GM12878 (cell line): ENCODE data around the gene ARAP1. TPM values are rescaled to one million over a fixed set of nuclear protein-coding genes. Genes with fewer than 3 reads are reported as not detected.

ENCODE experiments used
- ATAC-seq: fragments of 200-7000 bp; cut with Tn5 transposase; 3 replicates; pipeline ENCODE4 v1.9.1; 2020; ENCODE audit warnings: mild to moderate bottlenecking, moderate library complexity
- BruUV-seq: library from RNA; stranded (reverse); fragments of 400-500 nt; replicated peaks from 2 replicates; lab custom pipeline; 2021; lab: Mats Ljungman, UMichigan
- CTCF ChIA-PET: fragments of 300-600 bp; sonication (Branson Sonifier 250); formaldehyde crosslinking; extraction: SDS; loops from one replicate; lab custom pipeline; 2021; ENCODE audit warnings: inconsistent platforms; lab: Yijun Ruan, JAX
- POLR2A ChIA-PET: fragments of 350-600 bp; formaldehyde crosslinking; extraction: SDS; loops from one replicate; lab custom pipeline; 2021; ENCODE audit warnings: inconsistent platforms; lab: Charles Lee
- RAD21 ChIA-PET: fragments of 300-600 bp; sonication (Branson Sonifier 250); formaldehyde crosslinking; loops from one replicate; lab custom pipeline; 2023; ENCODE audit warnings: antibody characterized with exemption; ENCODE audit not compliant: unreplicated experiment; lab: Charles Lee
- SMC1A ChIA-PET: fragments of 300-600 bp; sonication (Branson Sonifier 250); formaldehyde crosslinking; loops from one replicate; lab custom pipeline; 2023; ENCODE audit not compliant: unreplicated experiment, uncharacterized antibody; lab: Charles Lee
- DNase-seq: peaks from one replicate; pipeline ENCODE4 v3.0.0-alpha.2; 2011; ENCODE audit warnings: low read depth, low spot score
- FAIRE-seq: peaks from 3 replicates; lab custom pipeline; 2011; peaks lifted over from hg19 to GRCh38; lab: Jason Lieb, UNC
- H2AFZ ChIP-seq: 2 replicates; pipeline ENCODE4 v1.6.0; 2011; ENCODE audit warnings: low read depth, low read length, control low read depth; ENCODE audit not compliant: control insufficient read depth
- H3K27ac ChIP-seq: 2 replicates; pipeline ENCODE4 v1.5.1; 2011; ENCODE audit warnings: control low read depth; ENCODE audit not compliant: control insufficient read depth, insufficient read depth
- H3K27me3 ChIP-seq, 2 experiments: replicated peaks in 1 of 2; 2 replicates each; pipeline versions ENCODE4 v1.6.0 to v1.6.1; 2011; ENCODE audit warnings: low read length in 1 of 2; ENCODE audit not compliant: control insufficient read depth in 2 of 2, insufficient read depth in 2 of 2
- H3K36me3 ChIP-seq, 2 experiments: 2 replicates each; pipeline ENCODE4 v1.5.1; 2011; ENCODE audit warnings: low read length in 1 of 2; ENCODE audit not compliant: control insufficient read depth in 2 of 2, insufficient read depth in 2 of 2
- H3K4me1 ChIP-seq: 2 replicates; pipeline ENCODE4 v1.6.1; 2011; ENCODE audit warnings: mild to moderate bottlenecking, low read length, moderate library complexity, mixed read lengths; ENCODE audit not compliant: control insufficient read depth, insufficient read depth
- H3K4me2 ChIP-seq: 2 replicates; pipeline ENCODE4 v1.6.0; 2011; ENCODE audit warnings: control low read depth; ENCODE audit not compliant: control insufficient read depth, insufficient read depth
- H3K4me3 ChIP-seq: fragments of 200-600 bp; sonication (generic); 2 replicates; pipeline ENCODE4 v1.5.1; 2016
- H3K79me2 ChIP-seq: 2 replicates; pipeline ENCODE4 v1.6.0; 2011; ENCODE audit warnings: low read length; ENCODE audit not compliant: control insufficient read depth, insufficient read depth
- H3K9ac ChIP-seq: 2 replicates; pipeline ENCODE4 v1.8.0; 2011; ENCODE audit warnings: low read length, control low read depth, mixed read lengths; ENCODE audit not compliant: control insufficient read depth, insufficient read depth
- H3K9me3 ChIP-seq: replicated peaks from 3 replicates; pipeline ENCODE4 v1.5.1; 2011; ENCODE audit warnings: mild to moderate bottlenecking, low read length; ENCODE audit not compliant: control insufficient read depth, insufficient read depth
- H4K20me1 ChIP-seq: 2 replicates; pipeline ENCODE4 v1.6.0; 2011; ENCODE audit not compliant: control insufficient read depth, insufficient read depth
- DPF2 ChIP-seq: fragments of 450-650 bp; IDR thresholded peaks from 2 replicates; pipeline ENCODE4 v1.6.1; 2017; ENCODE audit warnings: mild to moderate bottlenecking
- ETV6 ChIP-seq, 2 experiments: fragments of 450-650 bp in 1 of 2; IDR thresholded peaks in 1 of 2; conservative IDR thresholded peaks in 1 of 2; 2 replicates each; pipeline ENCODE4 v1.6.1; 2014; ENCODE audit warnings: antibody characterized with exemption in 1 of 2, borderline replicate concordance in 1 of 2, low read depth in 1 of 2, mild to moderate bottlenecking in 1 of 2, moderate library complexity in 1 of 2
- FOXK2 ChIP-seq: fragments of 450-650 bp; IDR thresholded peaks from 2 replicates; pipeline ENCODE4 v1.6.1; 2017; ENCODE audit warnings: mild to moderate bottlenecking, moderate library complexity
- IRF4 ChIP-seq: IDR thresholded peaks from 2 replicates; pipeline ENCODE4 v1.6.1; 2011; ENCODE audit warnings: low read depth, low read length
- IRF5 ChIP-seq: fragments of 450-650 bp; IDR thresholded peaks from 2 replicates; pipeline ENCODE4 v1.6.1; 2017; ENCODE audit warnings: borderline replicate concordance
- NFXL1 ChIP-seq: fragments of 450-650 bp; IDR thresholded peaks from 2 replicates; pipeline ENCODE4 v1.6.1; 2017; ENCODE audit warnings: antibody characterized with exemption, mild to moderate bottlenecking, borderline replicate concordance
- NR2F1 ChIP-seq: fragments of 450-650 bp; conservative IDR thresholded peaks from 2 replicates; pipeline ENCODE4 v1.6.1; 2017; ENCODE audit warnings: mild to moderate bottlenecking
- POU2F2 ChIP-seq: IDR thresholded peaks from 3 replicates; pipeline ENCODE4 v1.6.1; 2011; ENCODE audit warnings: low read depth, mild to moderate bottlenecking, low read length, borderline replicate concordance
- SPI1 ChIP-seq: IDR thresholded peaks from 2 replicates; pipeline ENCODE4 v1.6.1; 2011; ENCODE audit warnings: low read depth, mild to moderate bottlenecking, low read length, moderate library complexity, borderline replicate concordance; ENCODE audit not compliant: insufficient read depth
- SREBF1 ChIP-seq: IDR thresholded peaks from 2 replicates; pipeline ENCODE4 v1.6.1; 2012; ENCODE audit warnings: mild to moderate bottlenecking, low read length
- WGBS: methylation state at CpG from one replicate; pipeline ENCODE4 v1.1.6; 2016; ENCODE audit warnings: low lambda C conversion rate; ENCODE audit not compliant: insufficient replicate concordance, insufficient coverage; ENCODE audit errors: missing lambda C conversion rate; 5-methylcytosine and 5-hydroxymethylcytosine counted together
- in situ Hi-C: fragments of 300-500 bp; cut with MboI; formaldehyde crosslinking; loops from 9 replicates; pipeline ENCODE4 v1.14.3; 2018; ENCODE audit warnings: mixed read lengths
- intact Hi-C: fragments of 100-400 bp; cut with micrococcal nuclease; formaldehyde crosslinking; loops from one replicate; pipeline ENCODE4 v1.14.2; 2022; ENCODE audit not compliant: unreplicated experiment
- polyA plus RNA-seq, 11 experiments: library from polyadenylated mRNA; depleted of rRNA in 4 of 11; unstranded in 6 of 11; stranded (reverse) in 5 of 11; fragments of >200 nt; fragmentation: Nextera tagmentation in 4 of 11; fragmentation: Illumina TruSeq in 1 of 11; extraction: Ambion mirVana in 4 of 11; extraction: Trizol in 1 of 11; gene quantifications; 1 replicate in 1 of 11; 2 replicates in 10 of 11; pipeline versions ENCODE4 v1.2.1 to v1.2.3, GENCODE V29; 2011 to 2016; ENCODE audit warnings: inconsistent platforms in 2 of 11, missing spikeins in 2 of 11, low read depth in 1 of 11
- total RNA-seq, 4 experiments: library from RNA; depleted of rRNA in 3 of 4; stranded (reverse); fragments of >200 nt in 3 of 4; fragmentation: Illumina TruSeq in 1 of 4; extraction: Trizol in 1 of 4; gene quantifications; 2 replicates each; pipeline versions ENCODE4 v1.2.1 to v1.2.3, GENCODE V29; 2013 to 2021
- TF ChIP-seq, protein P1 (sequence below): fragments of 450-650 bp; IDR thresholded peaks from 2 replicates; pipeline ENCODE4 v1.6.1; 2017; ENCODE audit warnings: mild to moderate bottlenecking, low read depth, inconsistent platforms; ENCODE audit not compliant: poor library complexity, severe bottlenecking
- TF ChIP-seq, protein P2 (sequence below): IDR thresholded peaks from 2 replicates; pipeline ENCODE4 v1.6.1; 2011; ENCODE audit warnings: borderline replicate concordance, low read depth, mild to moderate bottlenecking, moderate library complexity, low read length; ENCODE audit not compliant: insufficient read depth, poor library complexity, severe bottlenecking
- TF ChIP-seq, protein P3 (sequence below): fragments of 450-650 bp; IDR thresholded peaks from 2 replicates; pipeline ENCODE4 v1.6.1; 2016; ENCODE audit warnings: mild to moderate bottlenecking

The ARAP1 gene
- total and polyA plus RNA-seq, 10 of the 15 experiments (the other 5 are each of a cell fraction or from before 2014, with no cell fraction given), result 0.55 to 102 (median 51.0) TPM

GRCh38 chr11:72658989-72659640 lies 93.1 kb downstream of the ARAP1 start:
- Histone ChIP-seq H3K79me2 (no peaks in the 10 kb centered on the region), H3K9ac (no peak overlapping the region), H4K20me1 (no peaks in the 10 kb centered on the region; the same call in 1 of the 2 replicates), H3K4me2 (no peak overlapping the region), H3K4me1 (no peaks in the 10 kb centered on the region), H3K4me3 (no peak overlapping the region), H2AFZ (no peak overlapping the region), H3K27me3 (peaks cover 1 to 6% of the 10 kb centered on the region in 2 experiments; a peak in 3 of 4 replicates), H3K27ac (no peak overlapping the region), H3K9me3 (no peaks in the 10 kb centered on the region), H3K36me3 (no peaks in the 10 kb centered on the region)
- ChIA-PET RAD21 (no interaction called here), SMC1A (no interaction called here), POLR2A (interaction anchor here (2.1 kb wide), 1 partner anchor 9 kb away, joined by 4 read pairs; no protein-coding TSS in a partner anchor), CTCF (interaction anchor here (0.7 to 2.0 kb wide), 2 partner anchors 25 to 139 kb away, joined by 4 to 12 read pairs; no protein-coding TSS in a partner anchor)
- in situ Hi-C loops (no loop called here), intact Hi-C loops (no loop called here)
- DNase-seq (no peak), FAIRE-seq (no peak), ATAC-seq (no peak)
- BruUV-seq, result no TSS peak
- WGBS, result 40% methylated on average over 9 of the region's 9 CpGs
- TF ChIP-seq, protein P1, sequence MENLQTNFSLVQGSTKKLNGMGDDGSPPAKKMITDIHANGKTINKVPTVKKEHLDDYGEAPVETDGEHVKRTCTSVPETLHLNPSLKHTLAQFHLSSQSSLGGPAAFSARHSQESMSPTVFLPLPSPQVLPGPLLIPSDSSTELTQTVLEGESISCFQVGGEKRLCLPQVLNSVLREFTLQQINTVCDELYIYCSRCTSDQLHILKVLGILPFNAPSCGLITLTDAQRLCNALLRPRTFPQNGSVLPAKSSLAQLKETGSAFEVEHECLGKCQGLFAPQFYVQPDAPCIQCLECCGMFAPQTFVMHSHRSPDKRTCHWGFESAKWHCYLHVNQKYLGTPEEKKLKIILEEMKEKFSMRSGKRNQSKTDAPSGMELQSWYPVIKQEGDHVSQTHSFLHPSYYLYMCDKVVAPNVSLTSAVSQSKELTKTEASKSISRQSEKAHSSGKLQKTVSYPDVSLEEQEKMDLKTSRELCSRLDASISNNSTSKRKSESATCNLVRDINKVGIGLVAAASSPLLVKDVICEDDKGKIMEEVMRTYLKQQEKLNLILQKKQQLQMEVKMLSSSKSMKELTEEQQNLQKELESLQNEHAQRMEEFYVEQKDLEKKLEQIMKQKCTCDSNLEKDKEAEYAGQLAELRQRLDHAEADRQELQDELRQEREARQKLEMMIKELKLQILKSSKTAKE, result no peak
- no peak for TF ChIP-seq NFXL1
- TF ChIP-seq SREBF1, result no peak
- no peak for TF ChIP-seq IRF5
- TF ChIP-seq, protein P2, sequence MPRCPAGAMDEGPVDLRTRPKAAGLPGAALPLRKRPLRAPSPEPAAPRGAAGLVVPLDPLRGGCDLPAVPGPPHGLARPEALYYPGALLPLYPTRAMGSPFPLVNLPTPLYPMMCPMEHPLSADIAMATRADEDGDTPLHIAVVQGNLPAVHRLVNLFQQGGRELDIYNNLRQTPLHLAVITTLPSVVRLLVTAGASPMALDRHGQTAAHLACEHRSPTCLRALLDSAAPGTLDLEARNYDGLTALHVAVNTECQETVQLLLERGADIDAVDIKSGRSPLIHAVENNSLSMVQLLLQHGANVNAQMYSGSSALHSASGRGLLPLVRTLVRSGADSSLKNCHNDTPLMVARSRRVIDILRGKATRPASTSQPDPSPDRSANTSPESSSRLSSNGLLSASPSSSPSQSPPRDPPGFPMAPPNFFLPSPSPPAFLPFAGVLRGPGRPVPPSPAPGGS, result no peak
- no peak for TF ChIP-seq SPI1
- no peak for TF ChIP-seq IRF4
- no peak for TF ChIP-seq POU2F2
- TF ChIP-seq FOXK2, result no peak
- TF ChIP-seq NR2F1, result no peak
- TF ChIP-seq, protein P3, sequence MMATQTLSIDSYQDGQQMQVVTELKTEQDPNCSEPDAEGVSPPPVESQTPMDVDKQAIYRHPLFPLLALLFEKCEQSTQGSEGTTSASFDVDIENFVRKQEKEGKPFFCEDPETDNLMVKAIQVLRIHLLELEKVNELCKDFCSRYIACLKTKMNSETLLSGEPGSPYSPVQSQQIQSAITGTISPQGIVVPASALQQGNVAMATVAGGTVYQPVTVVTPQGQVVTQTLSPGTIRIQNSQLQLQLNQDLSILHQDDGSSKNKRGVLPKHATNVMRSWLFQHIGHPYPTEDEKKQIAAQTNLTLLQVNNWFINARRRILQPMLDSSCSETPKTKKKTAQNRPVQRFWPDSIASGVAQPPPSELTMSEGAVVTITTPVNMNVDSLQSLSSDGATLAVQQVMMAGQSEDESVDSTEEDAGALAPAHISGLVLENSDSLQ, result no peak
- TF ChIP-seq DPF2, result no peak
- TF ChIP-seq ETV6 (conservative IDR thresholded peaks at IDR 0.05 in 1 of 2, IDR thresholded peaks at IDR 0.05 in 1 of 2; ENCODE audit: borderline replicate concordance in 1 of 2, low read depth in 1 of 2), result no peak
